Hepatocyte (in vitro differentiated cells): ENCODE results near the gene OSBPL6. TPM values are rescaled to one million over a fixed set of nuclear protein-coding genes. Genes with fewer than 3 reads are reported as not detected.
"Not testable (repeated sequence)": the region's sequence is repeated elsewhere in the genome, so short reads cannot be mapped to it uniquely, and the experiment has no call there.

Experiments
- DNase-seq: peaks from one replicate; pipeline ENCODE4 v3.0.0-alpha.2; 2016; ENCODE audit warnings: low spot score
- H2AFZ ChIP-seq: fragments of 200-600 bp; sonication (generic); 2 replicates; pipeline ENCODE4 v1.6.0; 2016; ENCODE audit warnings: antibody characterized with exemption, mild to moderate bottlenecking
- H3K27ac ChIP-seq: fragments of 200-600 bp; sonication (generic); 2 replicates; pipeline ENCODE4 v1.5.1; 2016; ENCODE audit warnings: mild to moderate bottlenecking
- H3K27me3 ChIP-seq: fragments of 200-600 bp; sonication (generic); 2 replicates; pipeline ENCODE4 v1.6.1; 2016
- H3K36me3 ChIP-seq: fragments of 200-600 bp; sonication (generic); replicated peaks from 2 replicates; pipeline ENCODE4 v1.5.1; 2016; ENCODE audit warnings: low read depth; ENCODE audit not compliant: insufficient read depth
- H3K4me1 ChIP-seq: fragments of 200-600 bp; sonication (generic); 2 replicates; pipeline ENCODE4 v1.5.1; 2016; ENCODE audit warnings: mild to moderate bottlenecking, moderate library complexity; ENCODE audit not compliant: insufficient read depth
- H3K4me2 ChIP-seq: fragments of 200-600 bp; sonication (generic); 2 replicates; pipeline ENCODE4 v1.6.0; 2016
- H3K4me3 ChIP-seq: fragments of 200-600 bp; sonication (generic); 2 replicates; pipeline ENCODE4 v1.5.1; 2016; ENCODE audit warnings: mild to moderate bottlenecking
- H3K79me2 ChIP-seq: fragments of 200-600 bp; sonication (generic); 2 replicates; pipeline ENCODE4 v1.6.0; 2017; ENCODE audit warnings: mild to moderate bottlenecking
- H3K9me2 ChIP-seq: fragments of 200-600 bp; sonication (generic); replicated peaks from 2 replicates; pipeline ENCODE4 v1.6.0; 2017; ENCODE audit warnings: mild to moderate bottlenecking; ENCODE audit not compliant: insufficient read depth
- H3K9me3 ChIP-seq: fragments of 200-600 bp; sonication (generic); 2 replicates; pipeline ENCODE4 v1.5.1; 2016; ENCODE audit warnings: low read depth, mild to moderate bottlenecking
- H4K20me1 ChIP-seq: fragments of 200-600 bp; sonication (generic); 2 replicates; pipeline ENCODE4 v1.6.0; 2016; ENCODE audit warnings: mild to moderate bottlenecking; ENCODE audit not compliant: insufficient read depth, poor library complexity, severe bottlenecking
- CTCF ChIP-seq: fragments of 200-600 bp; sonication (generic); IDR thresholded peaks from 2 replicates; pipeline ENCODE4 v1.5.1; 2016; ENCODE audit warnings: antibody characterized with exemption, mild to moderate bottlenecking; ENCODE audit not compliant: poor library complexity
- EZH2 ChIP-seq: fragments of 200-600 bp; sonication (generic); IDR thresholded peaks from 2 replicates; pipeline ENCODE4 v1.6.1; 2016; ENCODE audit warnings: antibody characterized with exemption, mild to moderate bottlenecking, borderline replicate concordance
- EZH2phosphoT487 ChIP-seq: fragments of 200-600 bp; sonication (generic); IDR thresholded peaks from one replicate; pipeline ENCODE4 v1.6.1; 2018; ENCODE audit warnings: antibody characterized with exemption, mild to moderate bottlenecking, low read depth, moderate library complexity; ENCODE audit not compliant: unreplicated experiment, severe bottlenecking
- WGBS: methylation state at CpG from one replicate; pipeline ENCODE4 v1.1.6; 2016; ENCODE audit warnings: low lambda C conversion rate; ENCODE audit errors: missing lambda C conversion rate; 5-methylcytosine and 5-hydroxymethylcytosine counted together
- polyA plus RNA-seq: library from polyadenylated mRNA; unstranded; fragments of >200 nt; fragmentation: Nextera tagmentation; extraction: Ambion mirVana; gene quantifications from 2 replicates; pipeline ENCODE4 v1.2.1, GENCODE V29; 2016
- total RNA-seq: library from RNA; depleted of rRNA; stranded (reverse); fragments of >200 nt; gene quantifications from 2 replicates; pipeline ENCODE4 v1.2.3, GENCODE V29; 2014

OSBPL6 gene
- total and polyA plus RNA-seq, 2 experiments from 2014 or later, result 2.5 to 3.0 TPM

DNA sequence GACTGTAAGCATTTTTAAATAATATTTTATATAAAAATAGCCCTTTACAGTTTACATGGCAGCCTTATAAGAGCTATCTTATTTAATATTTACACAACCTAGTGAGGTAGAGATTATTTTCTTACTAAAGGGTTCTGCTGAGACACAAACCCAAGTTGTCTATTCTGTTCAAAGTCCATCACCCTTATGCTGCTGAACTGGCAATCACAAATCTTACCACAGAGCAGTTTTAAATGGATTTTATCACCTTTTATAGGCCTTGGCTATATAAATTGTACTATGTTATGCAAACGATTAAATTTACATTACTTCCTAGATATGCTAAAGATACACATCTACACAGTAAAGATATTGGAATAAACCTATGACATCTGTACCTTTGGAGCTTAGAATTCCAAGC, 41.3 kb upstream of the OSBPL6 start:
- H2AFZ ChIP-seq, result no peak overlapping the region
- no peaks in the 10 kb centered on the region for H3K27me3 ChIP-seq
- no peaks in the 10 kb centered on the region for H3K9me2 ChIP-seq
- no peak overlapping the region for H3K4me3 ChIP-seq
- no peaks in the 10 kb centered on the region for H3K79me2 ChIP-seq
- peak overlapping the region; percentile 30 for H3K27ac ChIP-seq
- TF ChIP-seq CTCF (no peak), EZH2 (no peak)
- H3K36me3 ChIP-seq, result no peaks in the 10 kb centered on the region
- DNase-seq, result no peak
- H4K20me1 ChIP-seq, result no peaks in the 10 kb centered on the region
- H3K9me3 ChIP-seq, result no peaks in the 10 kb centered on the region
- WGBS, result 58% methylated on average over 1 of the region's 1 CpG
- no peak overlapping the region for H3K4me2 ChIP-seq
- H3K4me1 ChIP-seq, result no peaks in the 10 kb centered on the region

- not testable (repeated sequence) for H3K9me3 ChIP-seq, H3K79me2 ChIP-seq, H3K36me3 ChIP-seq, H3K4me1 ChIP-seq, DNase-seq, H3K27ac ChIP-seq, H3K9me2 ChIP-seq, H3K4me2 ChIP-seq, H2AFZ ChIP-seq, H3K4me3 ChIP-seq, H3K27me3 ChIP-seq, H4K20me1 ChIP-seq
- WGBS, result 89% methylated on average over 1 of the region's 1 CpG
Observed at GRCh38 chr2:178153878-178154277, 40.4 kb upstream of the OSBPL6 start.

GRCh38 chr2:178155524-178155923, 38.8 kb upstream of the OSBPL6 start:
- DNase-seq, result no peak

GRCh38 chr2:178157574-178157973, 36.7 kb upstream of the OSBPL6 start:
- H3K4me1 ChIP-seq, result no peaks in the 10 kb centered on the region
- TF ChIP-seq EZH2phosphoT487 (no peak), CTCF (no peak), EZH2 (no peak)
- no peaks in the 10 kb centered on the region for H3K9me2 ChIP-seq
- H3K4me3 ChIP-seq, result no peak overlapping the region
- H3K79me2 ChIP-seq, result no peaks in the 10 kb centered on the region
- H3K4me2 ChIP-seq, result no peak overlapping the region
- no peaks in the 10 kb centered on the region for H3K36me3 ChIP-seq
- H3K27me3 ChIP-seq, result no peaks in the 10 kb centered on the region
- no peak for DNase-seq
- no peaks in the 10 kb centered on the region for H3K9me3 ChIP-seq
- no peaks in the 10 kb centered on the region for H4K20me1 ChIP-seq
- no peak overlapping the region for H3K27ac ChIP-seq
- WGBS, result 94% methylated on average over 5 of the region's 5 CpGs
- no peak overlapping the region for H2AFZ ChIP-seq

More at GRCh38 chr2:178155524-178155923, 38.8 kb upstream of the OSBPL6 start:
- H3K36me3 ChIP-seq, result no peaks in the 10 kb centered on the region
- H3K79me2 ChIP-seq, result no peaks in the 10 kb centered on the region
- no peaks in the 10 kb centered on the region for H3K9me3 ChIP-seq
- no peak overlapping the region for H3K4me3 ChIP-seq
- no peak overlapping the region for H2AFZ ChIP-seq
- H3K27me3 ChIP-seq, result no peaks in the 10 kb centered on the region
- no peaks in the 10 kb centered on the region for H3K9me2 ChIP-seq
- H3K27ac ChIP-seq, result no peak overlapping the region
- no peak for TF ChIP-seq EZH2phosphoT487
- no peaks in the 10 kb centered on the region for H3K4me1 ChIP-seq
- 96% methylated on average over 1 of the region's 1 CpG for WGBS
- no peak overlapping the region for H3K4me2 ChIP-seq
- H4K20me1 ChIP-seq, result no peaks in the 10 kb centered on the region

GRCh38 chr2:178159966-178160365, 34.3 kb upstream of the OSBPL6 start:
- H4K20me1 ChIP-seq, result no peaks in the 10 kb centered on the region
- no peak for DNase-seq
- 92% methylated on average over 1 of the region's 1 CpG for WGBS

More at GRCh38 chr2:178159966-178160365, 34.3 kb upstream of the OSBPL6 start:
- Histone ChIP-seq H3K9me3 (no peaks in the 10 kb centered on the region), H2AFZ (no peak overlapping the region), H3K4me3 (no peak overlapping the region), H3K27me3 (no peaks in the 10 kb centered on the region), H3K4me2 (no peak overlapping the region), H3K79me2 (no peaks in the 10 kb centered on the region), H3K9me2 (no peaks in the 10 kb centered on the region), H3K27ac (no peak overlapping the region), H3K4me1 (no peaks in the 10 kb centered on the region), H3K36me3 (no peaks in the 10 kb centered on the region)
- TF ChIP-seq EZH2 (no peak), EZH2phosphoT487 (no peak), CTCF (no peak)
